NCI-H2196 (cell line): ENCODE results near the gene C6orf89.
A peak's percentile ranks its signal among the peaks of the same experiment; 100 is the strongest.
"Not testable (repeated sequence)": the region's sequence is repeated elsewhere in the genome, so short reads cannot be mapped to it uniquely, and the experiment has no call there.

ENCODE experiments used
- DNase-seq: peaks from one replicate; lab custom pipeline; 2025; ENCODE audit not compliant: unreplicated experiment; lab: John Stamatoyannopoulos, UW

The C6orf89 gene

GRCh38 chr6:36886950-36887618 lies 1.3 kb downstream of the C6orf89 start:
- DNase-seq: no peak

DNA sequence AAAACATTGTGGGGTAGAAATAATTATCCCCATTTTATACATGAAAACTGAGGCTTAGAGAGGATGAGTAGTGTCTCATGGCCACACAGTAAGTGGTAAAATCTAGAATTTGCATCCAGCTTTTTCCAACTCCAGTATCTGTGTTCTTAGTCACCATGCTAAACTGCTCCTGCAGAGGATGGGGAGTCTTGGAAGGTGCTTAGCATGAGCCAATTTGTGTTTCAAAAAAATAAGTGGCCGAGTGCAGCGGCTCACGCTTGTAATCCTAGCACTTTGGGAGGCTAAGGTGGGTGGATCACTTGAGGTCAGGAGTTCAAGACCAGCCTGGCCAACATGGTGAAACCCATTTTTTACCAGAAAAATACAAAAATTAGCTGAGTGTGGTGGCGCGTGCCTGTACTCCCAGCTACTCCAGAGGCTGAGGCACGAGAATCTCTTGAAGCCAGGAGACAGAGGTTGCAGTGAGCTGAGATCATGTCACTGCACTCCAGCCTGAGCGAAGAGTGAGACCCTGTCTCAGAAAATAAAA lies 2.4 kb downstream of the C6orf89 start:
- no peak for DNase-seq

DNA sequence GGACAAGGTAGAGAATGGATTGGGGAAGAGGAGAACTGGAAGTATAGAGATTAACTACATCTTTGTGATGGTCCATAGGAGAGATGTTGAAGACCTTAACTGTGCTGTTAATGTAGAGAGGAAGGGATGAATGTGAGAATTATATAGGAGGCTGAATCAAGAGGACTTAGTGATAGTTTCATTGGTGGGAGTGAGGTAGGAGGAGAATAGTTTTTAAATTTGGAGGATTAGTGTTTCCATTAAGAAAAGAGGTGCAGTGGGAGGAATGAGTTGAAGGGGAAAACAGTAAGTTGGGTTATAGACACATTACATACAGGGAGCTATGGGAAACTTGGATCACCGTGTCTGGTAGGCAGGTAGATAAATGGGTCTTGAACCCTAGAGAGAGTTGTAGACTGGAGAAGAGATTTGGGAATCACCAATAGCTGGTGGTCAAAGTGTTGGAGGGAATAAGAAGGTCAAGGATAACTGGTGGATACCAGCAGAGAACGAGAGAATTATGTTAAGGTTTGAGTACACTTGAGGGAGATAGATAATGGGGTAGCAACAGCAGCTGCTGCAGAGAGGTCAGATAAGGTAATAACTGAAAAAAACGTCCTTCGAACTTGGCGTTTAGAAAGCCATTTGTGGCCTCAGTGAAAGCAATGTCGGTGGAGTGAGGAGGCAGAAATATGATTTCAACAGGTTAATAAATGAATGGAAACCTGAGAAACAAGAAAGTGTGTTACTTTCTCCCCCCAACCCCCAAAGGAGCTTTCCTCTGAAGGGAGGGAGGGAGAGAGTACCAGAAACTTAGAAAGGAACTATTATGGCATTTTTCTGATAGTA lies 3.1 kb downstream of the C6orf89 start:
- DNase-seq: no peak

GRCh38 chr6:36890112-36890663 lies 4.4 kb downstream of the C6orf89 start:
- no peak for DNase-seq

DNA sequence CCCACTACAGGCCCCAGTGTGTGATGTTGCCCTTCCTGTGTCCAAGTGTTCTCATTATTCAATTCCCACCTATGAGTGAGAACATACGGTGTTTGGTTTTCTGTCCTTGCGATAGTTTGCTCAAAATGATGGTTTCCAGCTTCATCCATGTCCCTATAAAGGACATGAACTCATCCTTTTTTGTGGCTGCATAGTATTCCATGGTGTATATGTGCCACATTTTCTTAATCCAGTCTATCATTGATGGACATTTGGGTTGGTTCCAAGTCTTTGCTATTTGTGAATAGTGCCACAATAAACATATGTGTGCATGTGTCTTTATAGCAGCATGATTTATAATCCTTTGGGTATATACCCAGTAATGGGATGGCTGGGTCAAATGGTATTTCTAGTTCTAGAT lies 5.4 kb downstream of the C6orf89 start:
- DNase-seq: not testable (repeated sequence)

DNA sequence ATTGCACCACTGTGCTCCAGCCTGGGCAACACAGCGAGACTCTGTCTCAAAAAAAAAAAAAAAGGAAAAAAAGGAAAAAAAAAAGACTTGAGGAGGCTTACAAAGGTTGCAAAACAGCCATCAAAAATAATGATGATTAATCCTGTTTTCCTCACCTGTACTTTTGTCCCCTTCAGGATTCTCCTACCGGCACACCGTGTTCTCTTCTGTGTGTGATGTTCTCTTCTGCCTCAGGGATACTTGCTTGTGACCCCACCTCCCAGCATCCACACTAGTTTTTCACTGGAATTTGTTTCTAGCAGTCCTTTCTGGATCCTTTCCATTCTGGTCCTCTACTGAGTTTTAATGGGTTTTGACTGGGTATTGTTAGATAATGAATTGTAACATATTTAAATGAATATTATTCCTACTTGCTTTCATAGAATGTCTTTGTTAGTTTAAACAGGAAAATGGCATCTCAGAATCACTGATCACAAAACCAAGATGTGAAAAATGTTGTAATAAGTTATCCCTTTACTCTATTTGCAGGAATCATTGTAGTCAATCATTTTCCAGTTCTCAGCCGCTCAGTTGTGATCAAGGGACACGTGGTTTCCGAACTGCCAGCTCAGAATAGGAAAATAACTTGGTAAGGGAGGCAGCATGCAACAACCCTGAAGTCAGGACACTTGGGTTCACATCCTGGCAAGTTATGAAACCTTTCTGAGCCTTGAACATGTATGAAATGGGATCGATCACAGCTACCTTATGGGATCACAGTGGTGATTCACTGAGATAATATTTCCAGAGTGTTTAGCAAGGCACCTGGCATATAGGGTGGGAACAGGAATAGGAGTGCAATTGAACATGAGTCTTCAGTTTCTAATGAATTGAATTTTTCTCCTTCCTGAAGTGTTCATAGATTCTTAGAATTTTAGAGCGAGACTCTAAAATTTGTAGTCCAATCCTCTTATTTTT lies 8.5 kb downstream of the C6orf89 start:
- DNase-seq: no peak

DNA sequence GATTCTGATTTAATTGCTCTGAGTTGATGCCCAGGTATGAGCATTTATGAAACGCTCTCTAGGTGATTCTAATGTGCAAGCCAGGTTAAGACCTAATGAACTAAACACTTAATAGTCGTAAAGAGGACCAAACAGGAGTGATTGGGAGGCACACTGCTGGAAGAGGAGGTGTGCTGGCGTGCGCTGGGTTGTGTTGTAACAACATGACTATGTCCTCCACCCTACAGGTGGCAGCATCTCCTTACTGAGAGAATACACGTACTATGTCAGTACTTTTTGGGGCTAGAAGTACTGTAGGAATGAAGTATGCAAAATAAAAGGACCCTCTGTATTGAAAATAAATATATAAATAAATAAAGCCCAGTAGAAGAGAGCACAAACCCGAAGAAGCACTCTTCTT lies 11.9 kb downstream of the C6orf89 start:
- DNase-seq: no peak

GRCh38 chr6:36904114-36904513 lies 18.4 kb downstream of the C6orf89 start:
- DNase-seq: no peak

DNA sequence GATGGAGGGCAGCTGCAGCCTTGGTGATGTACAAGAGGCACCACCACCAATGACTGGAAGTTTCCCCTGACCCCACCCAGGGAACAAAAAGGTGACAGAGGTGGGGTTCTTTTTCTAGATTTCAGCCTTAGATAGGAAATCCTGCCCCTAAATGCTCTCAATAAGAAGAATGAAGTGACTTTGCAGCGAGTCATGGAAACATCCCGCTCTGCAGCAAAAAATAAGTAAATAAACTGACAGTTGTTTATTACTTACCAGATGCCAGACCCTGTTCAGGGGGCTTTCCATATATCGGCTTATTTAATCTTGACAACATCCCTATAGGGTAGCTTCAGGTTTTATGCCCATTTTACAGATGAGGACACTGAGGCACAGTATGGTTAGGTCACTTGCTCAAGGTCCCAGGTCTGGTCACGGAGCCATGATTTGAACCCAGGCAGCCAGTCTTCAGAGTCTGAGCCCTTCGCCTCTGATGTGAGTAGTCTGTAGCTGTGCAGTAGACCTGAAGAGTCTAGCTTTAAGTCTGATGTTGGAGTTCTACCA lies 19.2 kb downstream of the C6orf89 start:
- DNase-seq: no peak

- peak; percentile 90 for DNase-seq
Measured at GRCh38 chr6:36906539-36907325, 21.0 kb downstream of the C6orf89 start.

- peak; percentile 65 for DNase-seq
Measured at GRCh38 chr6:36907781-36908180, 22.0 kb downstream of the C6orf89 start.

GRCh38 chr6:36908747-36909146 lies 23.0 kb downstream of the C6orf89 start:
- no peak for DNase-seq

- DNase-seq: no peak
Measured at GRCh38 chr6:36912030-36912454, 26.3 kb downstream of the C6orf89 start.

GRCh38 chr6:36912586-36912985 lies 26.8 kb downstream of the C6orf89 start:
- no peak for DNase-seq

GRCh38 chr6:36913082-36913481 lies 27.3 kb downstream of the C6orf89 start:
- DNase-seq: no peak

DNA sequence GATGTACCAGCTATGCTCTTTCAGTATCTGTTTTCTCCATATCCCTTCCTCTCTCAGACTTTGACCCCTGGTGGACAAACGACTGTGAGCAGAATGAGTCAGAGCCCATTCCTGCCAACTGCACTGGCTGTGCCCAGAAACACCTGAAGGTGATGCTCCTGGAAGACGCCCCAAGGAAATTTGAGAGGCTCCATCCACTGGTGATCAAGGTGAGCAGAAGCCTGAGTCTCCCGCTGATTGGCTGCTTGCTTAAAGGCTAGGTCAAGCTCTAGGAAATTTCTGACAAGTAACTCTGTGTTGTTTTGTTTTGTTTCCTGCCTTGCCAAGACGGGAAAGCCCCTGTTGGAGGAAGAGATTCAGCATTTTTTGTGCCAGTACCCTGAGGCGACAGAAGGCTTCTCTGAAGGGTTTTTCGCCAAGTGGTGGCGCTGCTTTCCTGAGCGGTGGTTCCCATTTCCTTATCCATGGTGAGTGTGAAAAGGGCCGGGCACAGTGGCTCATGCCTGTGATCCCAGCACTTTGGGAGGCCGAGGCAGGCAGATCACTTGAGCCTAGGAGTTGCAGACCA lies 28.6 kb downstream of the C6orf89 start:
- peak; percentile 68 for DNase-seq

DNA sequence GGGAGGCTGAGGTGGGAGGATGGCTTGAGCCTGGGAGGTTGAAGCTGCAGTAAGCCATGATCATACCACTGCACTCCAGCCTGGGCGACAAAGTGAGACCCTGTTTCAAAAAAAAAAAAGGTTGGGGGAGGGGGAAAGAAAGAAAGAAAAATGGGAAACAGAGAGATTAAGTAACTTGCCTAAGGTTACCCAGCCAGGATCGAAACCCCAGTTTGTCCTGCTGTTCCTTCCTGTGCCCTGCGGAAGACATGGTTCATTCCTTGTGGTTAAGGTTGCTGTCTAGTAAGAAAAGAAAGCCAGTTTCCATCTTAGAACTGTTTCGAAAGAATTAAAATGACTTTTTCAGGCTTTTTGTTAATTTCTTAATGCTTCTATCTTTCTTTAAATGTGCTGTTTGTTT lies 29.8 kb downstream of the C6orf89 start:
- no peak for DNase-seq

DNA sequence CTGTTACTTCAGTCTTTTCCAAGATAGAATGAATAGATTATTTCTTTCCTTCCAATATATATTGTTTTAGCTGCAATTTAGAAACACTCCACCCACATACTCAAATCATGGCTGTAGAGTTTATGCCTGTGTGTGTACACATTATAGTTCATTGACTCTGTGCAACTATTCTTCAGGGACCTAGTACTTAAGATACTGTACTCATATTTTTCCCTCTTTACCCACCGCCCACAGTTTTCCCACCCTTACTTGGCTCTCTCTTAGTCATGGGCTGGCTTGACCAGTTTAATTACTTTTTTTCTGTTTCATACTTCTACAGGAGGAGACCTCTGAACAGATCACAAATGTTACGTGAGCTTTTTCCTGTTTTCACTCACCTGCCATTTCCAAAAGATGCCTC lies 30.4 kb downstream of the C6orf89 start:
- no peak for DNase-seq

GRCh38 chr6:36917541-36918193 lies 31.9 kb downstream of the C6orf89 start:
- no peak for DNase-seq
